Lower lobe of right lung (tissue), 2 donors: ENCODE measurements around the gene VPS41. TPM values are rescaled to one million over a fixed set of nuclear protein-coding genes. Genes with fewer than 3 reads are reported as not detected.

Experiments used
- ATAC-seq, 2 donors: fragments of 200-7000 bp; cut with Tn5 transposase; one replicate each; pipeline ENCODE4 v1.9.1; 2020 to 2022; ENCODE audit warnings: mild to moderate bottlenecking in 2 of 2, moderate library complexity in 2 of 2
- DNase-seq: peaks from one replicate; pipeline ENCODE4 v3.0.0-alpha.2; 2020
- H3K27ac ChIP-seq: fragments of 200-600 bp; one replicate; pipeline ENCODE4 v1.8.0; 2022
- H3K27me3 ChIP-seq: fragments of 200-600 bp; one replicate; pipeline ENCODE4 v1.8.0; 2022; ENCODE audit warnings: low read depth
- H3K36me3 ChIP-seq: fragments of 200-600 bp; one replicate; pipeline ENCODE4 v1.8.0; 2022; ENCODE audit warnings: mild to moderate bottlenecking
- H3K4me1 ChIP-seq: fragments of 200-600 bp; one replicate; pipeline ENCODE4 v1.8.0; 2022
- H3K4me3 ChIP-seq: fragments of 200-600 bp; one replicate; pipeline ENCODE4 v1.8.0; 2022; ENCODE audit warnings: mild to moderate bottlenecking
- H3K9me3 ChIP-seq: fragments of 200-600 bp; one replicate; pipeline ENCODE4 v1.8.0; 2022
- intact Hi-C: fragments of 100-400 bp; cut with DNase I; formaldehyde crosslinking; loops from one replicate; pipeline ENCODE4 v1.11.0; 2022
- total RNA-seq: library from RNA; stranded (reverse); fragmentation: NEBNext Ultra II Directional; extraction: Animal tissue kit (Norgen Biotek cat#: 25700); gene quantifications from one replicate; pipeline ENCODE4 v1.2.1, GENCODE V29; 2021
- TF ChIP-seq, protein P1 (sequence below): fragments of 200-600 bp; IDR thresholded peaks from one replicate; pipeline ENCODE4 v1.8.0; 2022; ENCODE audit warnings: antibody characterized with exemption, mild to moderate bottlenecking
- donor health status: DM: no; HTN: yes; CAD: no; lungs with severe emphysema.

The VPS41 gene
- total RNA-seq, 1 donor from 2014 or later: 103 TPM

GRCh38 chr7:38873433-38873832 is 35.6 kb downstream of the VPS41 start:
- no peaks in the 10 kb centered on the region for H3K9me3 ChIP-seq
- no peaks in the 10 kb centered on the region for H3K4me1 ChIP-seq
- H3K27ac ChIP-seq: no peak overlapping the region
- H3K4me3 ChIP-seq: no peak overlapping the region
- H3K27me3 ChIP-seq: no peaks in the 10 kb centered on the region
- intact Hi-C loops: no loop called here
- H3K36me3 ChIP-seq: peaks cover 7% of the 10 kb centered on the region
- ATAC-seq (no peak), DNase-seq (no peak)
- TF ChIP-seq, protein P1, sequence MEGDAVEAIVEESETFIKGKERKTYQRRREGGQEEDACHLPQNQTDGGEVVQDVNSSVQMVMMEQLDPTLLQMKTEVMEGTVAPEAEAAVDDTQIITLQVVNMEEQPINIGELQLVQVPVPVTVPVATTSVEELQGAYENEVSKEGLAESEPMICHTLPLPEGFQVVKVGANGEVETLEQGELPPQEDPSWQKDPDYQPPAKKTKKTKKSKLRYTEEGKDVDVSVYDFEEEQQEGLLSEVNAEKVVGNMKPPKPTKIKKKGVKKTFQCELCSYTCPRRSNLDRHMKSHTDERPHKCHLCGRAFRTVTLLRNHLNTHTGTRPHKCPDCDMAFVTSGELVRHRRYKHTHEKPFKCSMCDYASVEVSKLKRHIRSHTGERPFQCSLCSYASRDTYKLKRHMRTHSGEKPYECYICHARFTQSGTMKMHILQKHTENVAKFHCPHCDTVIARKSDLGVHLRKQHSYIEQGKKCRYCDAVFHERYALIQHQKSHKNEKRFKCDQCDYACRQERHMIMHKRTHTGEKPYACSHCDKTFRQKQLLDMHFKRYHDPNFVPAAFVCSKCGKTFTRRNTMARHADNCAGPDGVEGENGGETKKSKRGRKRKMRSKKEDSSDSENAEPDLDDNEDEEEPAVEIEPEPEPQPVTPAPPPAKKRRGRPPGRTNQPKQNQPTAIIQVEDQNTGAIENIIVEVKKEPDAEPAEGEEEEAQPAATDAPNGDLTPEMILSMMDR: no peak

DNA sequence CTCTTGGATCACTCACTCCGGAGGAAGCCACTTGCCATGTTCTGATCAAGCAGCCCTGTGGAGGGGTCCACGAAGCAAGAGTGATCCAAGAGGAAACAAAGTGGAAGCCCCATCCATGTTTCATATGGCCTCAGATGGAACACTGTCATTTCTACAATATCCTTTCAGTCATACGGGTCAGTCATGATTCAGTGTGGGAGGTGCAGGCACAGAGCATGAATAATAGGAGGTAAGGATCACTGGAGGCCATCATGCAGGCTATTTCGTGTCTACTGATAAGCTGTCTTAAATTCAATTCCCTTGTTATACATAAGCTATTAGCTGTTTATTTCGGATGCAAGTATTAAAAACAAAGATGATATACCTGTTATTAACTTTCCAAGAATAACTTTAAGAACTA is 36.8 kb downstream of the VPS41 start:
- Histone ChIP-seq H3K36me3 (peaks cover 19% of the 10 kb centered on the region), H3K9me3 (no peaks in the 10 kb centered on the region), H3K27ac (no peak overlapping the region), H3K4me1 (no peaks in the 10 kb centered on the region), H3K4me3 (no peak overlapping the region), H3K27me3 (no peaks in the 10 kb centered on the region)
- DNase-seq (no peak), ATAC-seq (no peak)
- TF ChIP-seq, protein P1: no peak
- intact Hi-C loops: no loop called here

DNA sequence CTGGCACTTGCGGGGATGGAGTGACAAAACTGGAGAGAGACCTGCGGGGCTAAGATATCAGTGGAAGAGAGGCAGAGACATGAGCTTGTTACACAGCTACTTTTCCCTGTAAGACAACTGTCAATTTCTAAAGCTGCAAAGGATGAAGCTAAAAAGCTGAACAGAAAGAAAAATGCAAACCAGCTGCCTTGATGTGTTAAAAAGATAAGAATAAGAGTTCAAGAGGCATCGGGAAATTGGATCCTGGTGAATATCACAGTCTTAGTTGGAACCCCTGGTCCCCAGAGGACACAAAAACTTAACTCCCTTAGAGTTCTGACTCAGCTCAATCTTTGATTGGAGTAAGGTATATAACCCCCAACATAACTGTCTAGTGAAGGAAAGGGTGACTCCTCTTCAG is 38.8 kb downstream of the VPS41 start:
- no peaks in the 10 kb centered on the region for H3K4me1 ChIP-seq
- no peak for ATAC-seq

DNA sequence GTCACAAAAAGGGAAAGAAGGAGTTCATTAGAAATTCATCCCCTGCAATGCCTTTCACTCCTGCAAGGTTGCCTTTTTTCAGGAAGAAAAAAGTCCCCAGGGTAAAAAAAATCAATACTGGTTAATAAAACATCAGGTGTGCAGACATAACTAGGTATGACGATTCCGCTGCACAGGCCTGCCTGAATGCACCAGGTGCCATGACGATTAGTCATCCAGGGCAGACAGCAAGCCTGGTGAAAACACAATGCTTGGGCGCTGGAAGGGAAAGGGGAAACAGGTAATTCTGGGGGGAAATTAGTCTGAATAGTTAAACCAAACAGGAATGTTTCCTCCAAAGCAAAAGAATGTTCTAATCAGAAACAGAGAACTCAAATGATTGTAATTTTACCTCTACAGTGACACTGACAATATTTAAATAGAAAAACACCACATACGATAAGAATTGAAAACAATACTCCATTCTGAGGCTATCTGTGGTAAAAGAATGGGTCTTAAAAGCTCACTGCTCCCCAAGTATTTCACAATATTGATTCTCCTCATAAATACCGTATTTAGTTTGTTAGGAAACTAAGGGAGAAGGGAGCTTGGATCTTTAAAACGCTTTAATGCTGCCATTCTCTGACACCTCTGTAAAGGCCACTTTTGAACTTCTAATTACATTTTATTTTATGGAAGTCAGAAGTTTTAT is 45.2 kb downstream of the VPS41 start:
- Histone ChIP-seq H3K27ac (no peak overlapping the region), H3K36me3 (peaks cover 35% of the 10 kb centered on the region), H3K4me3 (no peak overlapping the region), H3K4me1 (no peaks in the 10 kb centered on the region), H3K27me3 (no peaks in the 10 kb centered on the region), H3K9me3 (no peaks in the 10 kb centered on the region)
- no peak for DNase-seq
- TF ChIP-seq, protein P1: no peak
- ATAC-seq: no peak
- intact Hi-C loops: no loop called here

More for the DNA sequence above, 38.8 kb downstream of the VPS41 start:
- Histone ChIP-seq H3K4me3 (no peak overlapping the region), H3K36me3 (peaks cover 35% of the 10 kb centered on the region), H3K27me3 (no peaks in the 10 kb centered on the region), H3K27ac (no peak overlapping the region), H3K9me3 (no peaks in the 10 kb centered on the region)
- TF ChIP-seq, protein P1: no peak
- no peak for DNase-seq
- intact Hi-C loops: no loop called here

DNA sequence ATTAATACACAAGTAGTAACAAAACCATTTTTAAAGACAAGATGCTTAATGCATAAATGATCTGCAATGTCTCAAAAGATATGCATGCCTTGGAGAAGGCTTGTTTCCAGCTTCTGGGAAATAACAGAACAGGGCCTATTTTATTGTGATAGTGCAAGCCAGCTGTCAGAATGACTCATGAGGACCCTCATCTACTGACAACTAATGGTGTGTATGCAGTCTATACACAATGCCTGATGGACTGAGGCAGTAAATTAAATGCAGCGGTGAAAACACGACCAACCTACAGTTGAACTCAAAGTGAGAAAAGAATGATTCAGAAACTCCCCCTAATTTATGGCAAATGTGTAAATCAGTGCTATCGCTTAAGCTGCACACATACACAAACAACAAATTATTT is 46.3 kb downstream of the VPS41 start:
- H3K27me3 ChIP-seq: no peaks in the 10 kb centered on the region
- ATAC-seq: no peak
- intact Hi-C loops: no loop called here

More for the DNA sequence above, 46.3 kb downstream of the VPS41 start:
- Histone ChIP-seq H3K9me3 (no peaks in the 10 kb centered on the region), H3K4me3 (no peak overlapping the region), H3K27ac (no peak overlapping the region), H3K4me1 (no peaks in the 10 kb centered on the region), H3K36me3 (peaks cover 24% of the 10 kb centered on the region)
- DNase-seq: no peak
- TF ChIP-seq, protein P1: no peak
